OCI-LY3 (cell line): ENCODE measurements around the gene MCAT.

Experiments
- H2AFZ ChIP-seq: fragments of 200-600, 300-600 bp; shearing (Covaris generic); 2 replicates; pipeline ENCODE4 v1.6.0; 2014; ENCODE audit warnings: antibody characterized with exemption, low read depth, low read length
- H3K27ac ChIP-seq: fragments of 200-600, 300-600 bp; sonication (generic); 2 replicates; pipeline ENCODE4 v1.5.1; 2014; ENCODE audit warnings: mild to moderate bottlenecking, low read length, moderate library complexity, mixed read lengths
- H3K27me3 ChIP-seq: fragments of 200-600, 300-600 bp; sonication (generic); 2 replicates; pipeline ENCODE4 v1.6.1; 2014; ENCODE audit warnings: low read depth, low read length, mixed read lengths
- H3K36me3 ChIP-seq: fragments of 200-600, 300-600 bp; sonication (generic); replicated peaks from 2 replicates; pipeline ENCODE3; 2014; ENCODE audit warnings: low read depth, low read length, mixed read lengths
- H3K4me1 ChIP-seq: fragments of 300-600, 200-600 bp; sonication (generic); 2 replicates; pipeline ENCODE4 v1.6.1; 2014; ENCODE audit warnings: low read length, mixed read lengths
- H3K4me2 ChIP-seq: fragments of 200-600, 300-600 bp; sonication (generic); 2 replicates; pipeline ENCODE4 v1.6.1; 2014; ENCODE audit warnings: low read length, mixed read lengths
- H3K4me3 ChIP-seq: fragments of 300-600, 200-600 bp; sonication (generic); 2 replicates; pipeline ENCODE4 v1.5.1; 2014; ENCODE audit warnings: antibody characterized with exemption, mild to moderate bottlenecking, low read length, moderate library complexity
- H3K79me2 ChIP-seq: fragments of 300-600, 200-600 bp; shearing (Covaris generic); 2 replicates; pipeline ENCODE4 v1.6.1; 2014; ENCODE audit warnings: mild to moderate bottlenecking, low read length, mixed read lengths
- H3K9ac ChIP-seq: fragments of 300-600, 200-600 bp; shearing (Covaris generic); 2 replicates; pipeline ENCODE4 v1.6.0; 2014; ENCODE audit warnings: mild to moderate bottlenecking, low read length, moderate library complexity
- H3K9me3 ChIP-seq: fragments of 200-600, 300-600 bp; shearing (Covaris generic); 2 replicates; pipeline ENCODE4 v1.6.1; 2014; ENCODE audit warnings: low read length, mixed read lengths; ENCODE audit not compliant: insufficient read depth
- H4K20me1 ChIP-seq: fragments of 200-600, 300-600 bp; sonication (generic); 2 replicates; pipeline ENCODE4 v1.6.1; 2016; ENCODE audit warnings: low read length, mixed read lengths; ENCODE audit not compliant: insufficient read depth
- EZH2phosphoT487 ChIP-seq: fragments of 200-600 bp; shearing (Covaris generic); IDR thresholded peaks from 2 replicates; pipeline ENCODE4 v1.6.1; 2018; ENCODE audit warnings: antibody characterized with exemption, mixed run types, low read depth
- TF ChIP-seq, protein P1 (sequence below): fragments of 200-600, 300-600 bp; sonication (generic); IDR thresholded peaks from 2 replicates; pipeline ENCODE4 v1.5.1; 2014; ENCODE audit warnings: antibody characterized with exemption, low read length, low read depth

MCAT gene

DNA sequence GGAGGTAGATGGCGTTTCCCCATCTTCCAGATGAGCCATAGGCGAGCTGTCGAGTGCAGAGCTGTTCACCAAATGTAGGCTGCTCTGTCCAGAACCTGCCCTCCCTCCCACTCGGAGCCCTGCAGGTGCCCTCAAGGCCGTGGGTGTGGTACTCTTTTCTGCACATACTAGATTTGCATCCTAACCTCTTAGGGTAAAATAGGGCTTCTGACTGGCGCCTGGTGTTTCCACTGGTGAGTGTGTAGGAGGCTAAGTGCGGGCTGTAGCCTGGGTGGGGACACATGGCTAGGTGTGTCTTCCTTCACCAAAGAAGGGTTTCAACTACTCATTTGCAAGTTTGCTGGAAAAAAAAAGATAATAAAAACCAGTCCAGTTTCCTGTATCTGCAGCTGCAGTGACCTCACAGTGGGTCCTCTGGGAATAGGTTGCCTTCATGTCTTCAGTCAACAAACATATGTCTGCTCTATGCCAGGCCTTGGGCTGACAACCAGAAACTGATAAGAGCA, 24.2 kb downstream of the MCAT start:
- Histone ChIP-seq H3K27ac (no peak overlapping the region), H3K79me2 (no peaks in the 10 kb centered on the region), H3K4me1 (peaks cover 33% of the 10 kb centered on the region), H3K9ac (no peak overlapping the region), H3K4me3 (peak overlapping the region; percentile 31), H3K9me3 (no peaks in the 10 kb centered on the region), H2AFZ (peak overlapping the region; percentile 85), H3K4me2 (peak overlapping the region; percentile 54), H3K27me3 (peaks cover 10% of the 10 kb centered on the region), H4K20me1 (no peaks in the 10 kb centered on the region), H3K36me3 (no peaks in the 10 kb centered on the region)
- TF ChIP-seq, protein P1, sequence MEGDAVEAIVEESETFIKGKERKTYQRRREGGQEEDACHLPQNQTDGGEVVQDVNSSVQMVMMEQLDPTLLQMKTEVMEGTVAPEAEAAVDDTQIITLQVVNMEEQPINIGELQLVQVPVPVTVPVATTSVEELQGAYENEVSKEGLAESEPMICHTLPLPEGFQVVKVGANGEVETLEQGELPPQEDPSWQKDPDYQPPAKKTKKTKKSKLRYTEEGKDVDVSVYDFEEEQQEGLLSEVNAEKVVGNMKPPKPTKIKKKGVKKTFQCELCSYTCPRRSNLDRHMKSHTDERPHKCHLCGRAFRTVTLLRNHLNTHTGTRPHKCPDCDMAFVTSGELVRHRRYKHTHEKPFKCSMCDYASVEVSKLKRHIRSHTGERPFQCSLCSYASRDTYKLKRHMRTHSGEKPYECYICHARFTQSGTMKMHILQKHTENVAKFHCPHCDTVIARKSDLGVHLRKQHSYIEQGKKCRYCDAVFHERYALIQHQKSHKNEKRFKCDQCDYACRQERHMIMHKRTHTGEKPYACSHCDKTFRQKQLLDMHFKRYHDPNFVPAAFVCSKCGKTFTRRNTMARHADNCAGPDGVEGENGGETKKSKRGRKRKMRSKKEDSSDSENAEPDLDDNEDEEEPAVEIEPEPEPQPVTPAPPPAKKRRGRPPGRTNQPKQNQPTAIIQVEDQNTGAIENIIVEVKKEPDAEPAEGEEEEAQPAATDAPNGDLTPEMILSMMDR = no peak
- TF ChIP-seq EZH2phosphoT487 = no peak

DNA sequence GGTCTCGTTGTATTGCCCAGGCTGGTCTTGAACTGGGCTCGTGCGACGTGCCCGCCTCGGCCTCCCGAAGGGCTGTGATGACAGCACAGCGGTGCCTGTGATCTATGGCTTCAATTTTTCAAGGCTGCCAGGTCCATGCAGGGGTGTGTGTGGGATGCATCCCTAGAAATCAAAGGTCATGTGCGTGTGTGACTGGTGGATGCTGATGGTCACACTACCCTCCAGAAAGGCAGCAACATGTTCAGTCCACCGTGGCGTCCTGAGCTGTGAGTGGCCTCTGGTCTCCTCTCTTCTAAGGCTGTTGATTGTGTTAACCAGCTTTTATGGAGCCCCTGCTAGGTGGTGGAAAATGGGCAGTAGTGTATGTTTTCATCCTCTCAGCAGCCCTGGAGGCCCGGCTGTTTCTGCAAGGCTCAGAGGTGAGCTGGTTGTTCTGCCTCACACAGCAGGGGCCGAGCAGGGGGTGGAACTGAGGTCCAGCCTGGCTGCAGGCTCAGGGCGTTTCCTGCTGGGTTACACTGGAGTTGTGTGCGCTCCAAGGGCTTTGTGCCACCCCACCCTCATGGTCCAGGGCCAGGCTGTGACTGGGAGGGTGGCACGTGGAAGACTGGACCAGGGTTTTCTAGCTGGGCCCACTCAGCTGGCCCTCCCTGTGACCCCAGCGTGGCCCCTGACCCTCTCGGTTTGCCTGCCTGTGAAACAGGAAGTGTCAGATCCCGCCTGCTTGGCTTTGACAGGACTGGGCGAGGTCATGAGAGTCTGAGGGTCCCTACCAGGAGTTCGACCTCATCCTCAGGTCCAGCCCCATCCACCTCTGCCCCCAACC, 25.0 kb downstream of the MCAT start:
- H3K79me2 ChIP-seq = no peaks in the 10 kb centered on the region
- H3K9me3 ChIP-seq = no peaks in the 10 kb centered on the region
- TF ChIP-seq EZH2phosphoT487 = no peak
- TF ChIP-seq, protein P1 = no peak
- peak overlapping the region; percentile 85 for H2AFZ ChIP-seq
- no peak overlapping the region for H3K9ac ChIP-seq
- H3K27ac ChIP-seq = no peak overlapping the region
- no peaks in the 10 kb centered on the region for H4K20me1 ChIP-seq
- no peaks in the 10 kb centered on the region for H3K36me3 ChIP-seq
- H3K4me2 ChIP-seq = peak overlapping the region; percentile 54
- peak overlapping the region; percentile 31 for H3K4me3 ChIP-seq
- peaks cover 33% of the 10 kb centered on the region for H3K4me1 ChIP-seq
- H3K27me3 ChIP-seq = peaks cover 15% of the 10 kb centered on the region

DNA sequence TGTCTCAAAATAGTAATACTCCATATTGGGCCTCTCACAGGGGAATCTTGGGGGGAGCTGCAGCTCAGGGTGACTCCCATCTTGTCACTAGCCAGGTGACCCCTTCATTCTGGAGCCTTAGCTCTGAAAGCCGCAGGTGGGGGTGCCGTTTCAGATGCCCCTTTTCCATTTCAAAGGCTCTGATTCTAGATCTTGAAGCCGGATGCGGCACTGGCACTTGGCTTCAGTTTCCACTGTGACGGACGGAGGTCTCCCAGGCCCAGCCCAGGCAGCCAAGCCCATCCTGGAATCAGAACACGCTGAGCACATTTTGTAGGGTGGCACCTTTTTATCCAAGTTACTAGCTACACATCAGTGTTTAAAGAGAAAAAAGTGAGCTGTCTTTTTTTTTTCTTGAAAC, 26.3 kb downstream of the MCAT start:
- Histone ChIP-seq H3K4me3 (no peak overlapping the region), H3K79me2 (no peaks in the 10 kb centered on the region), H2AFZ (no peak overlapping the region), H4K20me1 (no peaks in the 10 kb centered on the region), H3K9me3 (no peaks in the 10 kb centered on the region), H3K4me2 (no peak overlapping the region), H3K27ac (no peak overlapping the region), H3K9ac (no peak overlapping the region), H3K36me3 (no peaks in the 10 kb centered on the region), H3K4me1 (peaks cover 30% of the 10 kb centered on the region), H3K27me3 (peaks cover 13% of the 10 kb centered on the region)
- TF ChIP-seq, protein P1 = no peak
- TF ChIP-seq EZH2phosphoT487 = no peak

GRCh38 chr22:43114958-43115357, 28.2 kb downstream of the MCAT start:
- Histone ChIP-seq H4K20me1 (no peaks in the 10 kb centered on the region), H3K9ac (no peak overlapping the region), H3K79me2 (no peaks in the 10 kb centered on the region), H3K9me3 (no peaks in the 10 kb centered on the region), H3K27me3 (peaks cover 24% of the 10 kb centered on the region), H3K4me3 (no peak overlapping the region), H3K4me1 (peaks cover 21% of the 10 kb centered on the region), H3K27ac (no peak overlapping the region), H3K4me2 (no peak overlapping the region), H3K36me3 (no peaks in the 10 kb centered on the region), H2AFZ (no peak overlapping the region; the same call in 1 of the 2 replicates)
- no peak for TF ChIP-seq EZH2phosphoT487
- TF ChIP-seq, protein P1 = no peak
